Stimulated activated CD8-positive, alpha-beta memory T cell treated with anti-CD3 and anti-CD28 coated beads, Interleukin-15, amount 100 ng/mL, for 1 hour (primary cell): ENCODE results near the gene PCDH7.

Source experiments
- DNase-seq: peaks from one replicate; pipeline ENCODE4 v3.0.0-alpha.2; 2020; ENCODE audit warnings: low read depth

PCDH7 gene

DNA sequence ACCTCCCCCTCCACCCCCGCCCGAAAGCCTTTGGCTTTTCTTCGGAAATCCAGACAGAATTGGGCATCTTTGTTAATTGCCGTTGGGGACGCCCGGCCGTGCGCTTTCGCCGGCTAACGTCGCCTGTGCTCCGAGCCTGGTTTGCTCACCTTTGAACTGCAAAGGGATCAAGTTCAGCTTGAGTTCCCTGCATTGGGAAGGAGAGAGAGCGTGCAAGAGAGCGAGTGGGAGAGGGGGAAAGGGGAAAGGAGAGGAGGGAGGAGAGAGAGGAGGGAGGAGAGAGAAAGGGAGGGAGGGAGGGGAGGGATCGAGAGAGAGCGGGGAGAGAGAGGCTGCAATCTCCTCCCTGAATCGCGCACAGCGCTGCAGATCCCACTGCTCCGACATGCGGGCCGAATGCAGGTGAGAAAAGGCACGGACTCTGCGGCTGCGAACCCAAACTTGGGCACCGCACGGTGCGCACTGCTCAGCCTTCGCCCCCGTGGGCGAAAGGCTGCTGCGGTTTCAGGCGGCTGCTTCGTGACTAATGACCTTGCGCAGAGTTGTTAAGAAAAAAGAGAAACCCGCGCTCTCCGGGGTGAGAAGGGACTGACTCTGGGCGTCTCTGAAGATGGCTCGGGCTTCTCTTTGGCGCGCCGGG lies at the start of gene PCDH7:
Gene PCDH7, plus strand, starts transcription at position 349 of the 640 bp plus-strand sequence. CDS start 1,054 bp downstream, outside the sequence.
- DNase-seq: no peak

GRCh38 chr4:30671926-30672448 lies 48.2 kb upstream of the PCDH7 start:
- no peak for DNase-seq

- DNase-seq: no peak
Measured at GRCh38 chr4:30696191-30696590, 24.0 kb upstream of the PCDH7 start.

GRCh38 chr4:30714408-30715031 lies 5.6 kb upstream of the PCDH7 start:
- no peak for DNase-seq

DNA sequence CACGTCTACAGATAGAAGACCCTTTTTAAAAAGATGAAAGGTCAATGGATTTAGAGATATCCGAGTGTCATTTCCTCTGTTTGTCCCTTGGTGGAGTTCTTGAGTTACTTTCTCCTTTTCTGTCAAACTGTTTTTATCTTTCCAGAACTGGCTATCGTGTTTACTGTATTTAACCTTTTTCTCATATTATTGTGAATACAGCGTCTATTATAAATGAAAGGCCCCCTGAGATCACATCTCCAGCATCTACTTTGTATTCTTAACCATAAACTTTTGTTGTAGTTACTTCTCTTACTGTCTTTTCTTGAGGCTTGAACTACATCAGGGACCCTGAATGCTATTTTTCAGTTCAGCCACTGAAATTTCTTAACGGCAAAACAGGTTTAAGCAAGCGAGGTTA lies 4.0 kb upstream of the PCDH7 start:
- DNase-seq: no peak

DNA sequence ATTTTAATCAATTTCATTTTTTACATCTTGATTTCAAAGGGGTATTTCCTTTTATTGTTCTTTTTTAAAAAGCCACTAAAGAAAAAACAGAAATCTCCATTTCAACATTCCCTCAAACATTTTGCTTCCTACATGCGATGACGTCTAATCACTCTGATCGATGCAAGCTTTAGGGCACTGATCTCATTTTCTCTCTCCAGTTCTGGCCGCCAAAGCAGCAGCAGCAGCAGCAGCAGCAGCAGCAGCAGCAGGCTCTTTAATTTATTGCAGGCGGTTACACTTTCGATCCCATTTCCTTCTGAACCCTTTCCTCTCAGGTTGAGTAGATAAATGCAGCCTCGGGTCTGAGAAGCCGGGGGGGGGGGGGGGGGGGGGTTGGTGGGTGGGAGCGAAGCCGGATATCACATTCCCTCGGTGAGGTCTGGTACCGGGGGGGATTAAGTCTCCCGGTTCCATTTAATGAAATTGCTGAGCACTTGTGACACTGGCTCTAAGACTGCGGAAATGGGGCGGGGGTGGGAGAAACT lies 3.4 kb upstream of the PCDH7 start:
- DNase-seq: no peak

- DNase-seq: no peak
Measured at GRCh38 chr4:30717208-30718020, 2.8 kb upstream of the PCDH7 start.

GRCh38 chr4:30718021-30718542 lies 2.1 kb upstream of the PCDH7 start:
- no peak for DNase-seq

DNA sequence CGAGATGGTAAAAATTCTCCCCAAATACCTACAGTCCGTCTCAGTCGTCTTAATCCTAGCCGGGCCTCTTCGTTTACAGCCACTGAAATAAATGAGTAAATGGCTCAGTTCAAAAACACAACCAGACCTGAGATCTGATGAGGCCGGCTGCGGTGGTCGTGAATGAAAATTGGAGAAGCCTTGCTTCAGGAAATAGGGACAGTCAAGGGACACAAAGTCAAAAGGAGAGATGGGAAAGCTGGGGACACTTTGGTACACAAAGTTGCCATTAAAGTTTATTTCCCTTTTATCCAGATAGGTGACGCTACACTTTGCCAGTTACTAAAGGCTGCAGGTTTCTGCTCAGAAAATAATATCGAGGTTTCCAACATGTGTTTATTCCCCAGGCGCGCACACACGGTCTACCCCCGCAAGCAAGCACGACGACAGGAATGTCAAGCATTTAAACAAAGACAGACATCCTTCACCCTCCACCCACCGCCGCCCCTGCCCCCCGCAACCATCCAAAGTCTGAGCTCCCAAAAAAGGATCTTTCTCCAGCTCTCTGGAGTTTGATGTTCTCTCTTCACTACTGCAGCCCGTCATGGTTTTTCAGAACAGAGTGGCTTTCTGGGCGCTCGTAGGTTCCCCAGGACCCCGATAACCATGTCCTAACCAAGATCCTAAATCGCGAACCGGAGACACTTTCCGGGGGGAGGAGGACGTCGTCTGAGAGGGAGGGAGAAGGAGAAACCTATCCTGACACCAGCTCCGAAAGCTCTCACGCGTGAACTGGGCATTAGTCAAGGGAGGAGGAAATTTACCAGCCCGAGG lies 1.3 kb upstream of the PCDH7 start:
- no peak for DNase-seq

- DNase-seq: no peak
Measured at GRCh38 chr4:30719454-30720020, 632 bp upstream of the PCDH7 start.

DNA sequence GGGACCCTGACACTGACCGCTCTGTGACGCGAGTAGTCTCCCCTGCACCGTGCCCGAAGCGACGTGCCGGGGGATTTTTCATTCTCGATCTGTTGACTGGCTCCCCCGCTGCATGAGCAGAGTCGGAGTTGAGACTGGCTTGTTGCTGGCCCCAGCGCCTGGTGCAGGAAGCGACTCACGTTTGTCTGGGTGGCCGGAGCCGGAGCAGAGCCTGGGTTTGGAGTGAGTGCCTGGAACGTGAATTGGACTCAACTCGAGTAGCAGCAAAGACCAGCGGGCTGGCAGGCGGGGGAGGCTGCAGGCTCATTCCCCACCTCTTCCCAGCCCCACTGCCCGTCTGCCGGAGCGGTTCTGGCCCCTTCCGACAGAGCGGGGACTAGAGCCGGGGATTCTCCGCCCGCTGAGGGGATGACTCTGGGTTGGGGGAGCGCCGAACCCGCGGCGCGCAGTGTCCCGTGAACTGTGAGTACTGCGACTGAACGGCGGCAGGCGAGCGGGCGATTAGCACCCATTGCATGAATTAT lies 554 bp downstream of the PCDH7 start:
- no peak for DNase-seq

GRCh38 chr4:30721185-30722091 lies 1.3 kb downstream of the PCDH7 start:
- DNase-seq: no peak

DNA sequence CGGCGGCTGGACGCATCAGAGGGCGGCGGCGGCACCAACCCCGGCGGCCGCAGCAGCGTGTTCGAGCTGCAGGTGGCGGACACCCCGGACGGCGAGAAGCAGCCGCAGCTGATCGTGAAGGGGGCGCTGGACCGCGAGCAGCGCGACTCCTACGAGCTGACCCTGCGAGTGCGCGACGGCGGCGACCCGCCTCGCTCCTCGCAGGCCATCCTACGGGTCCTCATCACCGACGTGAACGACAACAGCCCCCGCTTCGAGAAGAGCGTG lies 1.9 kb downstream of the PCDH7 start:
- DNase-seq: no peak

- DNase-seq: no peak
Measured at GRCh38 chr4:30722359-30723200, 2.4 kb downstream of the PCDH7 start.

GRCh38 chr4:30723201-30723955 lies 3.2 kb downstream of the PCDH7 start:
- no peak for DNase-seq

DNA sequence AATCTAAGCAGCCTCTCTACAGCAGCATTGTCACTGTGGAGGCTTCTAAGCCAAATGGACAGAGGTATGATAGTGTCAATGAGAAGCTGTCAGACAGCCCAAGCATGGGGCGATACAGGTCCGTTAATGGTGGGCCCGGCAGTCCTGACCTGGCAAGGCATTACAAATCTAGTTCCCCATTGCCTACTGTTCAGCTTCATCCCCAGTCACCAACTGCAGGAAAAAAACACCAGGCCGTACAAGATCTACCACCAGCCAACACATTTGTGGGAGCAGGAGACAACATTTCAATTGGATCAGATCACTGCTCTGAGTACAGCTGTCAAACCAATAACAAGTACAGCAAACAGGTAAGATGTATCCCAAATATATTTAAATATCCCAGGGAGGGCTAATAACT lies 4.1 kb downstream of the PCDH7 start:
- DNase-seq: no peak

DNA sequence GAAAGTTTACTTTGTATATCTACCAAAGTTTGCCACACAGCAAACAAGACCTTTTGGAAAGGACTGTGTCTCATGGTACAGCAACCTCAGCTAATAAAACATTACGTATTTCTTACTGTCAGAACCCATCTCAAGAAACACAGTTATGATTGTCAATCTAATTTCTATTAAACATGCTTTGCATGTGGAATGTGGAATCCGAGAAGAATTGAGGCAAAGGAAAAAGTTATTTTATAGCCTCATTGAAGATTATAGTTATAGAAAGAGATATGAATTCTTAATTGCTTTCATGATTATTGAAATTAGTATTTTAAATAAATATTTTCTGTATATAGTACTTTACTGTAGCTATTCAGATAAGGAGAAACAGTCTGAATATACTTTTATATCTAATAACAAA lies 5.4 kb downstream of the PCDH7 start:
- no peak for DNase-seq

DNA sequence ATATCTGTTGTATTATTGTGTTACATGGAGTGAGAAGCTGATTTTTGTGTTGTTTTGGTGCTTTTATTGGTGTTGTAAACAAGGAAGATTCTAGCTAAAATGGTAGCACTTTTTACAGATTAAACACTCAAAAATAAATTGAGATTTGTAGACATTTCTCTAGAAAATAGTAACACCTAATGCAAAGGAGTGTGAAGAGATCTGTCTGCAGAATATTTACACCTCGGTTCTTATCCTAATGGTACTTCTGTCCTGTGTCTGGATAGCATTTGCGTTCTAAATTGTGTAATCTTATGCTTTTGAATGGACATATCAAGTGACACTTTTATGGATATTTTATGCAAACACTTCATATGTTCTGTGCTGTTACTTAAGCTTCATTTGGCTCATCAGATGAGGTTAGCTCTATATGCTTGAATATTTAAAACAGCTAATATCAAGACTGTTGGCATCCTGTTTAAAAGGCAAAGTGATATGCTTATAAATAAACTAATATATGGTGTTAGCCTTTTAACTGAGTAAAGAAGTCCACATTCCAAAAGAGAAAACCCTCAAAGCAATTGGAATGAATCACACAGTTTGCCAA lies 6.0 kb downstream of the PCDH7 start:
- DNase-seq: no peak
